ENCODE results near the gene ATP8B1. TPM values are rescaled to one million over a fixed set of nuclear protein-coding genes. Genes with fewer than 3 reads are reported as not detected.
A peak's percentile ranks its signal among the peaks of the same experiment; 100 is the strongest.

ATP8B1 gene
- total RNA-seq, 2 donors from 2014 or later: 248 to 387 TPM

- ATAC-seq: peak; percentile 58
- no peak for DNase-seq
These were observed 97.1 kb downstream of the ATP8B1 start for GRCh38 chr18:57705832-57706595.

GRCh38 chr18:57705011-57705410, 98.1 kb downstream of the ATP8B1 start:
- ATAC-seq: no peak
- intact Hi-C loops (cut with DNase I, micrococcal nuclease): no loop called here
- no peak for DNase-seq

More at GRCh38 chr18:57705832-57706595, 97.1 kb downstream of the ATP8B1 start:
- intact Hi-C loops (cut with DNase I, micrococcal nuclease): no loop called here

GRCh38 chr18:57698571-57699276, 104.4 kb downstream of the ATP8B1 start:
- intact Hi-C loops (cut with DNase I, micrococcal nuclease): no loop called here

GRCh38 chr18:57697426-57697825, 105.7 kb downstream of the ATP8B1 start:
- DNase-seq (no peak), ATAC-seq (no peak)
- intact Hi-C loops (cut with DNase I, micrococcal nuclease): no loop called here

More at GRCh38 chr18:57698571-57699276, 104.4 kb downstream of the ATP8B1 start:
- DNase-seq: no peak
- ATAC-seq: no peak

DNA sequence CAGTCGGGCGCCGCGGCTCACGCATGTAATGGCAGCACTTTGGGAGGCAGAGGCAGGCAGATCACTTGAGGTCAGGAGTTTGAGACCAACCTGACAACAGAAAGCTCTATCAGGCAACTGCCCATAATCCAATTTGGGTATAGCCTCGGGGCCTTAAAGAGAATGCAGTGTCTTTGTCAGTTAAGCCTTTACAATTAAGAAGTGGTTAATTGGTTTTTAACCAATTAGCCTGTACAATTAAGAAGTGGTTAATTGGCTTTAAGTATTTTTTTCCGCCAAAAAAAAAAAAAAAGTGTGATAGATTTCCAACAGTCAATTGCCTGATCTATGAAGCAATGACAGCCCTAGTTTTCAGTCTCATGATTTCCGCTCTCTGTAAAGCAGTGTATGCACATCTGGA, 106.8 kb downstream of the ATP8B1 start:
- ATAC-seq: no peak
- DNase-seq: no peak

GRCh38 chr18:57691363-57691762, 111.8 kb downstream of the ATP8B1 start:
- ATAC-seq: peak; percentile 27
- intact Hi-C loops (cut with DNase I, micrococcal nuclease): no loop called here
- DNase-seq: no peak

More for the DNA sequence above, 106.8 kb downstream of the ATP8B1 start:
- intact Hi-C loops (cut with DNase I, micrococcal nuclease): no loop called here

DNA sequence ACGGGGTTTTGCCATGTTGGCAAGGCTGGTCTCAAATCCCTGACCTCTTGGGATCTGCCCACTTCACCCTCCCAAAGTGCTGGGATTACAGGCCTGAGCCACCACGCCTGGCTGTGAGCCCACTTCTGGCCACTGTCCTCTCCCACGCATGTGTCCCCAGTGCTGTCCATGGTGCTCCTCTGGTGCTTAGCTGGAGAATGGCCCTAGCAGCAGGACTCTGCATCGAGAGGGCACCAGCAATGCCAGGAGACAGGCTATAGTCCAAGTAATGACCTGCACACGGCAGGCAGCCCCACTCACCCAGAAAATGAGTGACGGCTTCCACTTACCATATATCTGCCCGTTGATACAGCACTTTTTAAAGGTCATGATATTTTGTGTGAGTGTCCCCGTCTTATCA, 115.1 kb downstream of the ATP8B1 start:
- ATAC-seq (no peak), DNase-seq (no peak)
- intact Hi-C loops (cut with DNase I, micrococcal nuclease): no loop called here

- intact Hi-C loops (cut with DNase I, micrococcal nuclease): no loop called here
- no peak for ATAC-seq
- DNase-seq: no peak
These were observed 119.6 kb downstream of the ATP8B1 start for GRCh38 chr18:57683470-57683869.

- ATAC-seq: no peak
- intact Hi-C loops (cut with DNase I, micrococcal nuclease): no loop called here
- DNase-seq: no peak
These were observed 125.6 kb downstream of the ATP8B1 start for GRCh38 chr18:57677262-57678211.

- no peak for DNase-seq
- intact Hi-C loops (cut with DNase I, micrococcal nuclease): no loop called here
- no peak for ATAC-seq
These were observed 128.2 kb downstream of the ATP8B1 start for GRCh38 chr18:57674891-57675290.

- ATAC-seq (no peak), DNase-seq (no peak)
- intact Hi-C loops (cut with DNase I, micrococcal nuclease): no loop called here
These were observed 133.1 kb downstream of the ATP8B1 start for GRCh38 chr18:57670046-57670445.

GRCh38 chr18:57668021-57668420, 135.1 kb downstream of the ATP8B1 start:
- ATAC-seq (no peak), DNase-seq (no peak)
- intact Hi-C loops (cut with DNase I, micrococcal nuclease): no loop called here

DNA sequence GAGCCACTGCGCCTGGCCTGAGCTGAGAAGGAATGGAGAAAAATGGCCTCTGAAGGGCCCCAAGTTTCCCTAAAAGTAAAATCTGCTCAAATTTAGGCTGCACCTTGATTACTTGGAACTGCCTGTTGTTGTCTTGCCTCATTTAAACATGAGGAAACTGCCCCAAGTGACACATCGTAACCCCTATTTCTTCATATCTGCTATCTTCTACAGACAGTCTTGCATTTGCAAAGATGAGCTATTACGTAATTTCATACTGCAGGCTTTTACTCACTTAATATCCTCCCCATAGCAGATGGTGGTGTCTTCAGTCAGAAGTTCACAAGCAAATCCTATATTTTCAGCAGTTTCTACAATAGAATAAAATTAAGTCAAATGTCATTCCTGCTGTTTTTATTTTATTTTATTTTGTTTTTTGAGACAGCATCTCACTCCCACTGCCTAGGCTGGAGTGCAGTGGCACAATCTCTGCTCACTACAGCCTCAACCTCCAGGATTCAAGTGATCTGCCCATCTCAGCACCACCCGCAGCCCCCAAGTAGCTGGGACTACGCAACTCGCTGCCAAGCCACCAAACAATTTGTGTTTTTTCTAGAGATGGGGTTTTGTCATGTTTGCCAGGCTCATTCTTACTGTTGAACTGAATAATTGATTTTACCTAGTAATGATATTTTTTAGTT, 136.2 kb downstream of the ATP8B1 start:
- ATAC-seq (peak; percentile 8), DNase-seq (no peak)
- intact Hi-C loops (cut with DNase I, micrococcal nuclease): no loop called here

GRCh38 chr18:57664568-57665165, 138.4 kb downstream of the ATP8B1 start:
- no peak for DNase-seq
- ATAC-seq: no peak
- intact Hi-C loops (cut with DNase I, micrococcal nuclease): no loop called here

GRCh38 chr18:57660961-57661360, 142.2 kb downstream of the ATP8B1 start:
- ATAC-seq (no peak), DNase-seq (no peak)
- intact Hi-C loops (cut with DNase I, micrococcal nuclease): no loop called here

GRCh38 chr18:57659460-57660102, 143.5 kb downstream of the ATP8B1 start:
- ATAC-seq (no peak), DNase-seq (no peak)
- intact Hi-C loops (cut with DNase I, micrococcal nuclease): no loop called here

DNA sequence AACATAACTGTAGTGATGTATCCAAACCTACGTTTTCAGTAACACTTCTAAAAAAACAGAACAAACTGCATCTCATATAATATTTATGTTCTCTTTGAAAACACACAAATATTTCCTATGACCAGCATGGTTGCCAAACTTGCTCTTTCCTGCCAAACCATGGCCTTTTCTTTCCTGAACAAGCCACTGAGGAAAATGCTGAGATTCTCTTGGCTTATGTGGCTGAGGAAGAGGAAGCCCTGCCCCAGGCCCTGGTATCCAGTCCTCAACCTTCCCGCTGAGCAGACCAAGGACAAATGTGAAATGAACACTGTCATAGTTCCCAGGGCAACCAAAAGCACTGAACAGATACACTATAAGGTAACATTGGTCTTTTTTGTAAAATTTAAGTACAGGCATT, 145.6 kb downstream of the ATP8B1 start:
- no peak for DNase-seq
- no peak for ATAC-seq
- intact Hi-C loops (cut with DNase I, micrococcal nuclease): no loop called here

- intact Hi-C loops (cut with DNase I, micrococcal nuclease): no loop called here
- no peak for DNase-seq
- ATAC-seq: no peak
These were observed 147.4 kb downstream of the ATP8B1 start for GRCh38 chr18:57655740-57656139.
